ENCODE measurements around the gene OR9Q1.

DNA sequence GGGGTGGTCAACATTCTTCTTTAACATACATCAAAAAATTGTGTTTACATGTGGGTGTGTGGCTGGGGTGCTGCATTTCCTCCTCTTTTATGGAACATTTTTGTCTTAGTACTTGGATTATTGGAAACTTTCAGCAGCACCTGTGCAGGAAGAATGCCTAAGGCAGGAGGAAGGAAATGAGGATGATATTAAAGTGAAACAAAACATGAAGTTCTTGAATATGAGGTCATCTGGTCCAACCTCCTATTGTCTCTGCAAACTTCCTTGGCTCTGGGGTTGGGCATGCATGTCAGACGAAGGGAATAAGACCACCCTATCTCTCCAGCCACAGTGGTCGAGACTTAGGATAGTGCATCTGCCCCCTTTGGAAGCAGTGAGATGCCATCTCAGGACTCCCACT, 20.6 kb upstream of the OR9Q1 start:
- TF ChIP-seq, protein P1, sequence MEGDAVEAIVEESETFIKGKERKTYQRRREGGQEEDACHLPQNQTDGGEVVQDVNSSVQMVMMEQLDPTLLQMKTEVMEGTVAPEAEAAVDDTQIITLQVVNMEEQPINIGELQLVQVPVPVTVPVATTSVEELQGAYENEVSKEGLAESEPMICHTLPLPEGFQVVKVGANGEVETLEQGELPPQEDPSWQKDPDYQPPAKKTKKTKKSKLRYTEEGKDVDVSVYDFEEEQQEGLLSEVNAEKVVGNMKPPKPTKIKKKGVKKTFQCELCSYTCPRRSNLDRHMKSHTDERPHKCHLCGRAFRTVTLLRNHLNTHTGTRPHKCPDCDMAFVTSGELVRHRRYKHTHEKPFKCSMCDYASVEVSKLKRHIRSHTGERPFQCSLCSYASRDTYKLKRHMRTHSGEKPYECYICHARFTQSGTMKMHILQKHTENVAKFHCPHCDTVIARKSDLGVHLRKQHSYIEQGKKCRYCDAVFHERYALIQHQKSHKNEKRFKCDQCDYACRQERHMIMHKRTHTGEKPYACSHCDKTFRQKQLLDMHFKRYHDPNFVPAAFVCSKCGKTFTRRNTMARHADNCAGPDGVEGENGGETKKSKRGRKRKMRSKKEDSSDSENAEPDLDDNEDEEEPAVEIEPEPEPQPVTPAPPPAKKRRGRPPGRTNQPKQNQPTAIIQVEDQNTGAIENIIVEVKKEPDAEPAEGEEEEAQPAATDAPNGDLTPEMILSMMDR (conservative IDR thresholded peaks at IDR 0.05): no peak
- no peak for TF ChIP-seq ZFX (IDR thresholded peaks at IDR 0.05)

Data from C4-2B (cell line).